Stimulated activated CD4-positive, alpha-beta T cell treated with anti-CD3 and anti-CD28 coated beads, Interleukin-1b, Interleukin-23, amount 100 ng/mL, for 24 hours (primary cell): ENCODE data around the gene UBAC2.
A peak's percentile ranks its signal among the peaks of the same experiment; 100 is the strongest.
"Not testable (repeated sequence)": the region's sequence is repeated elsewhere in the genome, so short reads cannot be mapped to it uniquely, and the experiment has no call there.

ENCODE experiments used
- DNase-seq, 4 experiments: peaks; one replicate each; pipeline ENCODE4 v3.0.0-alpha.2; 2020; ENCODE audit warnings: low read depth in 4 of 4, low spot score in 1 of 4

UBAC2 gene

GRCh38 chr13:99374994-99375737 lies 174.5 kb downstream of the UBAC2 start:
- no peak for DNase-seq

- no peak for DNase-seq
These were observed 175.1 kb downstream of the UBAC2 start for GRCh38 chr13:99375738-99376080.

- no peak for DNase-seq
These were observed 175.5 kb downstream of the UBAC2 start for GRCh38 chr13:99376132-99376531.

- no peak for DNase-seq
These were observed 176.3 kb downstream of the UBAC2 start for GRCh38 chr13:99376924-99377323.

- DNase-seq: no peak
These were observed 177.0 kb downstream of the UBAC2 start for GRCh38 chr13:99377641-99378040.

- no peak for DNase-seq
These were observed 178.5 kb downstream of the UBAC2 start for GRCh38 chr13:99378985-99379733.

GRCh38 chr13:99379856-99380801 lies 179.5 kb downstream of the UBAC2 start:
- DNase-seq: no peak

- peak in 2 of 4 experiments; percentile 50 to 61 for DNase-seq
These were observed 180.4 kb downstream of the UBAC2 start for GRCh38 chr13:99380921-99381645.

- DNase-seq: no peak
These were observed 181.1 kb downstream of the UBAC2 start for GRCh38 chr13:99381766-99382165.

GRCh38 chr13:99382428-99383133 lies 181.9 kb downstream of the UBAC2 start:
- no peak for DNase-seq

GRCh38 chr13:99383511-99383921 lies 182.9 kb downstream of the UBAC2 start:
- no peak for DNase-seq

- peak in 1 of 4 experiments; percentile 25 for DNase-seq
These were observed 183.3 kb downstream of the UBAC2 start for GRCh38 chr13:99383946-99384345.

- peak in 1 of 4 experiments; percentile 18 for DNase-seq
These were observed 183.8 kb downstream of the UBAC2 start for GRCh38 chr13:99384468-99384867.

- no peak for DNase-seq
These were observed 184.5 kb downstream of the UBAC2 start for GRCh38 chr13:99385161-99385560.

GRCh38 chr13:99385940-99386339 lies 185.3 kb downstream of the UBAC2 start:
- no peak for DNase-seq

GRCh38 chr13:99386495-99386894 lies 185.8 kb downstream of the UBAC2 start:
- DNase-seq: no peak

GRCh38 chr13:99386911-99387788 lies 186.5 kb downstream of the UBAC2 start:
- peak; percentile 65 to 80 (median 77) for DNase-seq

GRCh38 chr13:99388334-99388923 lies 187.8 kb downstream of the UBAC2 start:
- DNase-seq: no peak

GRCh38 chr13:99389094-99389493 lies 188.4 kb downstream of the UBAC2 start:
- not testable (repeated sequence) for DNase-seq
